GM10266 (cell line): ENCODE measurements around the gene TTC13.

Experiments
- DNase-seq: peaks from one replicate; pipeline ENCODE4 v3.0.0; 2012; ENCODE audit errors: extremely low spot score
- CTCF ChIP-seq: IDR thresholded peaks from 2 replicates; pipeline ENCODE4 v1.5.1; 2012; ENCODE audit warnings: mild to moderate bottlenecking, low read depth; ENCODE audit not compliant: control insufficient read depth, insufficient read depth; ENCODE audit errors: missing control alignments

TTC13 gene

GRCh38 chr1:230919207-230919606 lies 59.5 kb downstream of the TTC13 start:
- DNase-seq, result no peak
- no peak for TF ChIP-seq CTCF

GRCh38 chr1:230917284-230918135 lies 61.2 kb downstream of the TTC13 start:
- DNase-seq, result peak; percentile 70
- peak; percentile 83 for TF ChIP-seq CTCF

GRCh38 chr1:230916587-230917283 lies 61.9 kb downstream of the TTC13 start:
- no peak for TF ChIP-seq CTCF
- DNase-seq, result no peak

GRCh38 chr1:230915078-230915477 lies 63.6 kb downstream of the TTC13 start:
- no peak for DNase-seq

GRCh38 chr1:230913496-230913895 lies 65.2 kb downstream of the TTC13 start:
- TF ChIP-seq CTCF, result no peak
- DNase-seq, result no peak

More at GRCh38 chr1:230915078-230915477, 63.6 kb downstream of the TTC13 start:
- no peak for TF ChIP-seq CTCF

GRCh38 chr1:230910755-230911117 lies 67.9 kb downstream of the TTC13 start:
- no peak for TF ChIP-seq CTCF
- no peak for DNase-seq
